Measurements from ENCODE around the gene COPS3. TPM values are rescaled to one million over a fixed set of nuclear protein-coding genes. Genes with fewer than 3 reads are reported as not detected.

Gene COPS3
- total and polyA plus RNA-seq, 9 of the 15 experiments (the other 6 are each of a cell fraction or from before 2014, with no cell fraction given) = 92.4 to 295 (median 167) TPM

DNA sequence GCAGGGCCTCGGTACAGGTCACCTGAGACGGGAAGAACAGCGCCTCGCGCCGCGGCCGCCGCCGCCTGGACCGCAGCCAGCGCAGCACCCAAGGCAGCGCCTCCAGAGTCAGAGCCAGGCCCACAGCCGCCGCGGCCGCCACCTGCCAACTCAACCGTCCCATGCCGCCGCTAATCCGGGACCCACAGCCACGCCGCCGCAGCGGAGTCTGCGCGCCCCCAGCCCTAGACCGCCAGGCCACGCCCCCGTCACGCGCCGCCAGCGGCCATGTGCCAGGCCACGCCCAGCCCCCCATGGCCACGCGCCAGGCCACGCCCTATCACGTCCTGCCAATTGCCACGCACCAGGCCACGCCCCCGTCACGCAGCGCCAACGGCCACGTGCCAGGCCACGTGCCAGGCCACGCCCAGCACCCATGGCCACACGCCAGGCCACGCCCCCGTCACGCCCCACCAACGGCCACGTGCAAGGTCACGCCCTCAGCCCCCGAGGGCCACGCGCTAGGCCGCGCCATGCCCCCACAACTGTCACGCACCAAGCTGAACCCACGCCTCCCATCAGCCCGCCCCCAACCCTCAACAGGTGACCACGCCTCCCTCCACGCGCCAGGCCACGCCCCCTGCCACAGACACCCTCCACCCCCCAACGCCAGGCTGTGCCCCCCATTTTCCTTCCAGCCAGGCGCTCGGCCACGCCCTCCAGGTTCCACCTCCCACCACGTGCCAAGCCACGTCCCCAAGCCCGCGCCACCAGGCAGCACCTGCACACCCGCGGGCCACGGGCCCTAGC is 74.7 kb downstream of the COPS3 start, which contains the start of gene PLD6 (continued):
- TF ChIP-seq ZC3H4 (CRISPR knock-in tag; IDR thresholded peaks at IDR 0.05; ENCODE audit: borderline replicate concordance) (peak; percentile 85; the same call in 1 of the 2 replicates), ZNF584 (CRISPR knock-in tag; IDR thresholded peaks at IDR 0.05; ENCODE audit: low read depth) (no peak), EP300 (IDR thresholded peaks at IDR 0.05; ENCODE audit: low read length) (no peak), YY1 (IDR thresholded peaks at IDR 0.05; ENCODE audit: borderline replicate concordance in 1 of 3, control insufficient read depth in 1 of 3, extremely low read depth in 1 of 3, insufficient read depth in 3 of 3, insufficient read length in 1 of 3, insufficient replicate concordance in 2 of 3, low read depth in 1 of 3, low read length in 2 of 3) (peak in 1 of 3 experiments; percentile 23), SP1 (CRISPR knock-in tag; IDR thresholded peaks at IDR 0.05) (peak; percentile 99), PHF21A (IDR thresholded peaks at IDR 0.05; ENCODE audit: borderline replicate concordance, low read depth) (no peak), SNRNP70 (optimal IDR thresholded peaks at IDR 0.05; ENCODE audit: low read depth, low read length) (no peak), MTA3 (IDR thresholded peaks at IDR 0.05; ENCODE audit: borderline replicate concordance) (peak; percentile 90), FOSL1 (tag; conservative IDR thresholded peaks at IDR 0.05) (0 out of 2 replicates have a peak, but pooled peaks have one; percentile 14), EWSR1 (IDR thresholded peaks at IDR 0.05; ENCODE audit: borderline replicate concordance, low read depth, partially characterized antibody) (no peak), RBM22 (IDR thresholded peaks at IDR 0.05; ENCODE audit: low read depth, low read length, poor library complexity, severe bottlenecking) (no peak), KDM1A (IDR thresholded peaks at IDR 0.05) (no peak), CREBBP (IDR thresholded peaks at IDR 0.05; ENCODE audit: low read depth, low read length) (no peak), FOXM1 (IDR thresholded peaks at IDR 0.05; ENCODE audit: low read depth) (no peak), FOXM1 (CRISPR knock-in tag; IDR thresholded peaks at IDR 0.05; ENCODE audit: low read depth) (peak; percentile 80; the same call in 1 of the 2 replicates), L3MBTL2 (IDR thresholded peaks at IDR 0.05) (peak; percentile 97), MAFF (IDR thresholded peaks at IDR 0.05; ENCODE audit: low read length) (no peak), PHB2 (IDR thresholded peaks at IDR 0.05; ENCODE audit: low read depth) (no peak), NRF1 (conservative IDR thresholded peaks at IDR 0.05 in 1 of 2, IDR thresholded peaks at IDR 0.05 in 1 of 2) (peak; percentile 79 to 85; a peak in 2 of 4 replicates), FOS (IDR thresholded peaks at IDR 0.05; ENCODE audit: extremely low read depth, insufficient read length) (peak; percentile 7), ELF2 (CRISPR knock-in tag; IDR thresholded peaks at IDR 0.05) (no peak), FOXA3 (CRISPR knock-in tag; conservative IDR thresholded peaks at IDR 0.05 in 1 of 2, IDR thresholded peaks at IDR 0.05 in 1 of 2) (peak in 1 of 2 experiments; percentile 83; a peak in 2 of 4 replicates), PRMT5 (CRISPR knock-in tag; IDR thresholded peaks at IDR 0.05) (no peak), TRIM24 (IDR thresholded peaks at IDR 0.05) (peak in 1 of 2 experiments; percentile 32; a peak in 1 of 4 replicates), ZNF436 (CRISPR knock-in tag; IDR thresholded peaks at IDR 0.05) (no peak), RBM15 (IDR thresholded peaks at IDR 0.05; ENCODE audit: insufficient read depth, low read length) (no peak), STAT5B (CRISPR knock-in tag; IDR thresholded peaks at IDR 0.05) (no peak), SIN3B (IDR thresholded peaks at IDR 0.05; ENCODE audit: low read depth) (no peak), RBM34 (IDR thresholded peaks at IDR 0.05; ENCODE audit: borderline replicate concordance, insufficient read depth, low read length) (no peak)
- TF ChIP-seq, protein P1, sequence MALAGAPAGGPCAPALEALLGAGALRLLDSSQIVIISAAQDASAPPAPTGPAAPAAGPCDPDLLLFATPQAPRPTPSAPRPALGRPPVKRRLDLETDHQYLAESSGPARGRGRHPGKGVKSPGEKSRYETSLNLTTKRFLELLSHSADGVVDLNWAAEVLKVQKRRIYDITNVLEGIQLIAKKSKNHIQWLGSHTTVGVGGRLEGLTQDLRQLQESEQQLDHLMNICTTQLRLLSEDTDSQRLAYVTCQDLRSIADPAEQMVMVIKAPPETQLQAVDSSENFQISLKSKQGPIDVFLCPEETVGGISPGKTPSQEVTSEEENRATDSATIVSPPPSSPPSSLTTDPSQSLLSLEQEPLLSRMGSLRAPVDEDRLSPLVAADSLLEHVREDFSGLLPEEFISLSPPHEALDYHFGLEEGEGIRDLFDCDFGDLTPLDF (CRISPR knock-in tag; IDR thresholded peaks at IDR 0.05) = no peak

Measured in K562 (cell line).